Ishikawa (cell line): ENCODE data around the gene TMEM132D.

ENCODE experiments used
- CEBPB ChIP-seq: IDR thresholded peaks from 2 replicates; pipeline ENCODE4 v1.6.1; 2012
- CREB1 ChIP-seq: IDR thresholded peaks from 2 replicates; pipeline ENCODE4 v1.6.1; 2012; ENCODE audit warnings: low read depth
- EGR1 ChIP-seq: IDR thresholded peaks from 2 replicates; pipeline ENCODE4 v1.6.1; 2012
- EP300 ChIP-seq: IDR thresholded peaks from 2 replicates; pipeline ENCODE4 v1.6.1; 2012; ENCODE audit warnings: borderline replicate concordance
- FOXM1 ChIP-seq: IDR thresholded peaks from 2 replicates; pipeline ENCODE4 v1.6.1; 2012; ENCODE audit warnings: low read depth, borderline replicate concordance
- MAX ChIP-seq: IDR thresholded peaks from 2 replicates; pipeline ENCODE4 v1.6.1; 2012
- NFIC ChIP-seq: IDR thresholded peaks from 2 replicates; pipeline ENCODE4 v1.6.1; 2012
- RAD21 ChIP-seq: IDR thresholded peaks from 2 replicates; pipeline ENCODE4 v1.6.1; 2012; ENCODE audit warnings: low read depth
- REST ChIP-seq: IDR thresholded peaks from 2 replicates; pipeline ENCODE4 v1.6.1; 2012; ENCODE audit warnings: low read depth, mild to moderate bottlenecking
- TAF1 ChIP-seq: IDR thresholded peaks from 2 replicates; pipeline ENCODE4 v1.6.1; 2012; ENCODE audit warnings: low read depth, mild to moderate bottlenecking
- TCF12 ChIP-seq: IDR thresholded peaks from 2 replicates; pipeline ENCODE4 v1.6.1; 2012; ENCODE audit warnings: low read depth
- TEAD4 ChIP-seq: IDR thresholded peaks from 2 replicates; pipeline ENCODE4 v1.6.1; 2012
- USF1 ChIP-seq: IDR thresholded peaks from 2 replicates; pipeline ENCODE4 v1.6.1; 2012
- YY1 ChIP-seq: IDR thresholded peaks from 2 replicates; pipeline ENCODE4 v1.6.1; 2012; ENCODE audit warnings: low read depth
- ZBTB7A ChIP-seq: IDR thresholded peaks from 2 replicates; pipeline ENCODE4 v1.6.1; 2012; ENCODE audit warnings: low read depth

The TMEM132D gene

GRCh38 chr12:129863938-129864337 lies 39.9 kb downstream of the TMEM132D start:
- TF ChIP-seq USF1 (no peak), ZBTB7A (no peak), TCF12 (no peak), REST (no peak)

GRCh38 chr12:129862561-129863175 lies 41.2 kb downstream of the TMEM132D start:
- TF ChIP-seq EGR1: no peak
- TF ChIP-seq NFIC: no peak
- no peak for TF ChIP-seq CEBPB
- TF ChIP-seq YY1: no peak
- no peak for TF ChIP-seq TAF1

- TF ChIP-seq REST: no peak
- no peak for TF ChIP-seq CREB1
- no peak for TF ChIP-seq NFIC
- TF ChIP-seq EP300: no peak
- no peak for TF ChIP-seq CEBPB
- no peak for TF ChIP-seq USF1
- no peak for TF ChIP-seq MAX
- TF ChIP-seq TCF12: no peak
- TF ChIP-seq RAD21: no peak
- no peak for TF ChIP-seq ZBTB7A
- TF ChIP-seq YY1: no peak
- no peak for TF ChIP-seq FOXM1
- no peak for TF ChIP-seq TAF1
- no peak for TF ChIP-seq EGR1
- TF ChIP-seq TEAD4: no peak
These were observed 41.9 kb downstream of the TMEM132D start for GRCh38 chr12:129861951-129862350.

GRCh38 chr12:129854591-129854990 lies 49.2 kb downstream of the TMEM132D start:
- TF ChIP-seq USF1 (no peak), TCF12 (no peak), CREB1 (no peak), EP300 (no peak), RAD21 (no peak), MAX (no peak), YY1 (no peak), REST (no peak), FOXM1 (no peak), ZBTB7A (no peak), EGR1 (no peak), TEAD4 (no peak), NFIC (no peak), CEBPB (no peak), TAF1 (no peak)
